AG10803 (cell line): ENCODE results near the gene PCDHGB4.

ENCODE experiments used
- DNase-seq: peaks from one replicate; pipeline ENCODE4 v3.0.0; 2010; ENCODE audit warnings: low read depth
- H3K4me3 ChIP-seq: 2 replicates; pipeline ENCODE4 v1.5.1; 2011; ENCODE audit warnings: mild to moderate bottlenecking, low read length, control low read depth
- TF ChIP-seq, protein P1 (sequence below): conservative IDR thresholded peaks from 2 replicates; pipeline ENCODE4 v1.5.1; 2011; ENCODE audit warnings: mild to moderate bottlenecking, low read length, control low read depth, inconsistent platforms

The PCDHGB4 gene

DNA sequence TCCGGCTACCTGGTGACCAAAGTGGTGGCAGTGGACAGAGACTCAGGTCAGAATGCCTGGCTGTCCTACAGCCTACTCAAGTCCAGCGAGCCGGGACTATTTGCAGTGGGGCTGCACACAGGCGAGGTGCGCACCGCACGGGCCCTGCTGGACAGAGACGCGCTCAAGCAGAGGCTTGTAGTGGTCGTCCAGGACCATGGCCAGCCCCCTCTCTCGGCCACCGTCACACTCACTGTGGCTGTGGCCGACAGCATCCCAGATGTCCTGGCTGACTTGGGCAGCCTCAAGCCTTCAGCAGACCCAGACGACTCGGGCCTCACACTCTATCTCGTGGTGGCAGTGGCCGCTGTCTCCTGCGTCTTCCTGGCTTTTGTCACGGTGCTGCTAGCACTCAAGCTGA is 30.5 kb upstream of the PCDHGB4 start:
- DNase-seq, result no peak
- TF ChIP-seq, protein P1, sequence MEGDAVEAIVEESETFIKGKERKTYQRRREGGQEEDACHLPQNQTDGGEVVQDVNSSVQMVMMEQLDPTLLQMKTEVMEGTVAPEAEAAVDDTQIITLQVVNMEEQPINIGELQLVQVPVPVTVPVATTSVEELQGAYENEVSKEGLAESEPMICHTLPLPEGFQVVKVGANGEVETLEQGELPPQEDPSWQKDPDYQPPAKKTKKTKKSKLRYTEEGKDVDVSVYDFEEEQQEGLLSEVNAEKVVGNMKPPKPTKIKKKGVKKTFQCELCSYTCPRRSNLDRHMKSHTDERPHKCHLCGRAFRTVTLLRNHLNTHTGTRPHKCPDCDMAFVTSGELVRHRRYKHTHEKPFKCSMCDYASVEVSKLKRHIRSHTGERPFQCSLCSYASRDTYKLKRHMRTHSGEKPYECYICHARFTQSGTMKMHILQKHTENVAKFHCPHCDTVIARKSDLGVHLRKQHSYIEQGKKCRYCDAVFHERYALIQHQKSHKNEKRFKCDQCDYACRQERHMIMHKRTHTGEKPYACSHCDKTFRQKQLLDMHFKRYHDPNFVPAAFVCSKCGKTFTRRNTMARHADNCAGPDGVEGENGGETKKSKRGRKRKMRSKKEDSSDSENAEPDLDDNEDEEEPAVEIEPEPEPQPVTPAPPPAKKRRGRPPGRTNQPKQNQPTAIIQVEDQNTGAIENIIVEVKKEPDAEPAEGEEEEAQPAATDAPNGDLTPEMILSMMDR, result no peak
- H3K4me3 ChIP-seq, result no peak overlapping the region

DNA sequence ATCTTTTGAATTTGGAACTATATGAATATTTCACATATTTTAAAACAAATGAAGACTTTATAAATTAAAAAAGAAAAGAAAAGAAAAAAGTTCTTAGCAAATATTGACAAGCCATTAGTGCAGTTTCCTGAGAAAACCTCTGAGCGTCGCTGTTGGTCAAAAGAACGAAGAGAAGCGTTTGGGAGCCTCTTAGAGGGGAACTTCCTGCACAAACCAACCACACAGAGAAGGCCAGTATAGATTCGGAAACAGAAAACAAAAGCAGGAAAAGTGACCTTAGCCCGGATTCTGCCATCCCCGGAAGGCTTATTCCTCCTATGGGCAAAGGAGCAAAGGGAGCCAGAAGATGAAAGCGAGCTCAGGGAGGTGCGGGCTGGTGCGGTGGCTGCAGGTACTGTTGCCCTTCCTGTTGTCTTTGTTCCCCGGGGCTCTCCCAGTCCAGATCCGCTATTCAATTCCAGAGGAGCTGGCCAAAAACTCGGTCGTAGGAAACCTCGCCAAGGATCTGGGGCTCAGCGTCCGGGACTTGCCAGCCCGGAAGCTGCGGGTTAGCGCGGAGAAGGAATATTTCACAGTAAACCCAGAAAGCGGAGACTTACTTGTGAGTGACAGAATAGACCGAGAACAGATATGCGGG is 27.6 kb upstream of the PCDHGB4 start, which contains the start of gene PCDHGB2:
TSS of gene PCDHGB2 (plus strand) at position 205 of the 637 bp plus-strand sequence. CDS start at position 347, 142 bp downstream.
- H3K4me3 ChIP-seq, result peak within 1 kb of the TSS; percentile 52
- TF ChIP-seq, protein P1, result peak; percentile 59
- DNase-seq, result peak; percentile 55

- no peak overlapping the region for H3K4me3 ChIP-seq
- no peak for DNase-seq
- TF ChIP-seq, protein P1, result no peak
Measured at GRCh38 chr5:141360685-141361084, 26.8 kb upstream of the PCDHGB4 start.

- no peak for DNase-seq
- H3K4me3 ChIP-seq, result no peak overlapping the region
- TF ChIP-seq, protein P1, result no peak
Measured at GRCh38 chr5:141362719-141363118, 24.8 kb upstream of the PCDHGB4 start.

DNA sequence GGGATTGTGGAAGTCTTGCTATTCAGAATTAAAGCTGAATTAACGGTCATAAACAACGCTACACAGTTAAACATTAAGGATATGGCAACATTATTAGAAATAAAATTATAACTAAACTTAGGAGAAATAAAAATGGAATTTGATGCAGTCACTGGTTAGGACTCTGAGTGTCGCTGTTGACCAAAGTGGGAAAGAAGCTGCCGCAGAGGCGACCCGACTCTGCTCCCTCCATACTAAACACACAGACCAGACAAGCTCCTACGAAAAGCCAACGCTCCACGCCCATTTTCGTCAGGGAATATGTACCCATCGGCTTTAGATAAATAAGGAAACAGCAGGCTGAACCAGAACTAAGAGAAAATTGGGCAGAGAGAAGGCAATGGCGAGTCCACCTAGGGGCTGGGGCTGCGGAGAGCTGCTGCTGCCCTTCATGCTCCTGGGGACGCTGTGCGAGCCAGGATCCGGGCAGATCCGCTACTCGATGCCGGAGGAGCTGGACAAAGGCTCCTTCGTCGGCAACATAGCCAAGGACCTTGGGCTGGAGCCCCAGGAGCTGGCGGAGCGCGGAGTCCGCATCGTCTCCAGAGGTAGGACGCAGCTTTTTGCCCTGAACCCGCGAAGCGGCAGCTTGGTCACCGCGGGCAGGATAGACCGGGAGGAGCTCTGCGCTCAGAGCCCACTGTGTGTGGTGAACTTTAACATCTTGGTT is 23.4 kb upstream of the PCDHGB4 start, which contains the start of gene PCDHGA5:
TSS of gene PCDHGA5 (plus strand) at position 211 of the 709 bp plus-strand sequence. CDS start at position 380, 169 bp downstream.
- DNase-seq, result peak; percentile 26
- TF ChIP-seq, protein P1, result peak; percentile 36
- H3K4me3 ChIP-seq, result peak within 1 kb of the TSS; percentile 39

- no peak overlapping the region for H3K4me3 ChIP-seq
- TF ChIP-seq, protein P1, result no peak
- no peak for DNase-seq
Measured at GRCh38 chr5:141366016-141366896, 21.2 kb upstream of the PCDHGB4 start.
